HepG2 (cell line): ENCODE data around the gene CISD1. TPM values are rescaled to one million over a fixed set of nuclear protein-coding genes. Genes with fewer than 3 reads are reported as not detected.
A peak's percentile ranks its signal among the peaks of the same experiment; 100 is the strongest.

Source experiments
- HINFP ChIP-seq: sonication (generic); formaldehyde crosslinking; IDR thresholded peaks from 2 replicates; pipeline ENCODE4 v1.4.0; 2020; ENCODE audit warnings: low read depth, mild to moderate bottlenecking, missing genetic modification reagents
- HNRNPUL1 ChIP-seq: fragments of 200-400 bp; formaldehyde crosslinking; IDR thresholded peaks from 2 replicates; pipeline ENCODE4 v1.6.1; 2017; ENCODE audit warnings: low read depth, mild to moderate bottlenecking, low read length, moderate library complexity
- KAT8 ChIP-seq: IDR thresholded peaks from 2 replicates; pipeline ENCODE4 v1.6.1; 2016; ENCODE audit warnings: missing genetic modification reagents, missing compliant biosample characterization
- KLF12 ChIP-seq: sonication (generic); formaldehyde crosslinking; IDR thresholded peaks from 2 replicates; pipeline ENCODE4 v1.4.0; 2020; ENCODE audit warnings: missing genetic modification reagents, borderline replicate concordance
- MIER3 ChIP-seq: IDR thresholded peaks from 2 replicates; pipeline ENCODE4 v1.6.1; 2016; ENCODE audit warnings: missing compliant biosample characterization, borderline replicate concordance
- POGZ ChIP-seq: sonication (generic); formaldehyde crosslinking; IDR thresholded peaks from 2 replicates; pipeline ENCODE4 v1.4.0; 2020; ENCODE audit warnings: mild to moderate bottlenecking, missing genetic modification reagents
- REXO4 ChIP-seq: sonication (generic); formaldehyde crosslinking; IDR thresholded peaks from 2 replicates; pipeline ENCODE4 v1.8.0; 2022; ENCODE audit warnings: missing genetic modification reagents, mild to moderate bottlenecking, borderline replicate concordance
- SOX13 ChIP-seq, 3 experiments: fragments of 450-650 bp in 1 of 3; sonication (generic) in 1 of 3; formaldehyde crosslinking in 1 of 3; IDR thresholded peaks in 2 of 3; conservative IDR thresholded peaks in 1 of 3; 2 replicates each; pipeline versions ENCODE4 v1.5.0 to v1.6.1; 2016 to 2020; ENCODE audit warnings: antibody characterized with exemption in 1 of 3, mild to moderate bottlenecking in 1 of 3, missing compliant biosample characterization in 1 of 3, missing genetic modification reagents in 1 of 3, moderate library complexity in 1 of 3
- SP1 ChIP-seq, 2 experiments: fragments of 450-650 bp in 1 of 2; sonication (generic) in 1 of 2; formaldehyde crosslinking in 1 of 2; IDR thresholded peaks; 2 replicates each; pipeline versions ENCODE4 v1.4.0 to v1.6.1; 2016 to 2020; ENCODE audit warnings: missing genetic modification reagents in 1 of 2
- SRSF9 ChIP-seq: fragments of 200-400 bp; formaldehyde crosslinking; IDR thresholded peaks from 2 replicates; pipeline ENCODE4 v1.6.1; 2018; ENCODE audit warnings: borderline replicate concordance, mild to moderate bottlenecking, low read depth, low read length; ENCODE audit not compliant: insufficient read depth, poor library complexity, severe bottlenecking
- TBX3 ChIP-seq: fragments of 450-650 bp; IDR thresholded peaks from 2 replicates; pipeline ENCODE4 v1.6.1; 2017; ENCODE audit warnings: antibody characterized with exemption, mild to moderate bottlenecking, inconsistent platforms, borderline replicate concordance
- THAP11 ChIP-seq: IDR thresholded peaks from 2 replicates; pipeline ENCODE4 v1.6.1; 2016; ENCODE audit warnings: missing biosample characterization, missing genetic modification reagents
- THYN1 ChIP-seq: sonication (generic); formaldehyde crosslinking; IDR thresholded peaks from 2 replicates; pipeline ENCODE4 v1.8.1; 2023; ENCODE audit warnings: low read depth, mild to moderate bottlenecking, moderate library complexity, missing genetic modification reagents, borderline replicate concordance
- ZBTB8A ChIP-seq: sonication (generic); formaldehyde crosslinking; IDR thresholded peaks from 2 replicates; pipeline ENCODE4 v1.4.0; 2020; ENCODE audit warnings: mild to moderate bottlenecking, low read depth, missing genetic modification reagents, borderline replicate concordance
- ZFP36L1 ChIP-seq: sonication (generic); formaldehyde crosslinking; IDR thresholded peaks from 2 replicates; pipeline ENCODE4 v1.8.0; 2022; ENCODE audit warnings: mild to moderate bottlenecking, missing genetic modification reagents, moderate library complexity
- ZNF18 ChIP-seq: sonication (generic); formaldehyde crosslinking; IDR thresholded peaks from 2 replicates; pipeline ENCODE4 v1.8.0; 2022; ENCODE audit warnings: mild to moderate bottlenecking, missing genetic modification reagents; ENCODE audit not compliant: insufficient replicate concordance
- ZNF296 ChIP-seq: sonication (generic); formaldehyde crosslinking; conservative IDR thresholded peaks from 2 replicates; pipeline ENCODE4 v1.5.0; 2020; ENCODE audit warnings: mild to moderate bottlenecking, missing genetic modification reagents
- ZNF367 ChIP-seq: sonication (generic); formaldehyde crosslinking; IDR thresholded peaks from 2 replicates; pipeline ENCODE4 v1.4.0; 2020; ENCODE audit warnings: missing genetic modification reagents, borderline replicate concordance
- ZNF414 ChIP-seq: sonication (generic); formaldehyde crosslinking; IDR thresholded peaks from 2 replicates; pipeline ENCODE4 v1.5.0; 2020; ENCODE audit warnings: missing genetic modification reagents
- ZNF549 ChIP-seq: sonication (generic); formaldehyde crosslinking; IDR thresholded peaks from 2 replicates; pipeline ENCODE4 v1.5.0; 2020; ENCODE audit warnings: missing genetic modification reagents
- ZNF577 ChIP-seq: sonication (generic); formaldehyde crosslinking; IDR thresholded peaks from 2 replicates; pipeline ENCODE4 v1.4.0; 2020; ENCODE audit warnings: mild to moderate bottlenecking, low read depth, missing genetic modification reagents, borderline replicate concordance
- ZNF605 ChIP-seq: sonication (generic); formaldehyde crosslinking; IDR thresholded peaks from 2 replicates; pipeline ENCODE4 v1.8.0; 2022; ENCODE audit warnings: mild to moderate bottlenecking, missing genetic modification reagents
- ZNF670 ChIP-seq: sonication (generic); formaldehyde crosslinking; IDR thresholded peaks from 2 replicates; pipeline ENCODE4 v1.8.0; 2022; ENCODE audit warnings: mild to moderate bottlenecking, missing genetic modification reagents, borderline replicate concordance
- ZNF816 ChIP-seq: sonication (generic); formaldehyde crosslinking; IDR thresholded peaks from 2 replicates; pipeline ENCODE4 v1.8.0; 2022; ENCODE audit warnings: missing genetic modification reagents, mild to moderate bottlenecking, borderline replicate concordance
- polyA plus RNA-seq, 8 experiments: library from polyadenylated mRNA; depleted of rRNA in 3 of 8; stranded (reverse) in 7 of 8; unstranded in 1 of 8; fragments of >200 nt; fragmentation: Illumina TruSeq in 4 of 8; extraction: Trizol in 4 of 8; gene quantifications; 2 replicates each; pipeline versions ENCODE4 v1.2.1 to v1.2.3, GENCODE V29; 2011 to 2016; ENCODE audit warnings: low read depth in 4 of 8, missing spikeins in 1 of 8, mixed read lengths in 1 of 8; ENCODE audit not compliant: insufficient read depth in 1 of 8
- total RNA-seq, 5 experiments: library from RNA; depleted of rRNA; stranded (reverse); fragments of >200 nt; fragmentation: Illumina TruSeq; extraction: Trizol; gene quantifications; 2 replicates each; pipeline ENCODE4 v1.2.3, GENCODE V29; 2016; ENCODE audit warnings: low read depth in 1 of 5

Gene CISD1
- total and polyA plus RNA-seq, 2 of the 13 experiments (the other 11 are each of a cell fraction or from before 2014, with no cell fraction given), result 63.4 to 78.9 TPM

GRCh38 chr10:58268946-58269781 is at the start of gene CISD1 (continued):
- TF ChIP-seq ZNF18 (CRISPR knock-in tag) (peak; percentile 89), ZNF367 (CRISPR knock-in tag) (peak; percentile 68; the same call in 1 of the 2 replicates), ZBTB8A (CRISPR knock-in tag) (peak; percentile 1; the same call in 1 of the 2 replicates), ZNF296 (CRISPR knock-in tag) (peak; percentile 70; the same call in 1 of the 2 replicates), TBX3 (peak; percentile 48; the same call in 1 of the 2 replicates), SRSF9 (no peak), THAP11 (CRISPR knock-in tag) (peak; percentile 82), ZNF577 (CRISPR knock-in tag) (no peak), KAT8 (CRISPR knock-in tag) (peak; percentile 78), POGZ (CRISPR knock-in tag) (peak; percentile 92), KLF12 (peak; percentile 79; the same call in 1 of the 2 replicates), HINFP (CRISPR knock-in tag) (peak; percentile 74; the same call in 1 of the 2 replicates), ZNF816 (CRISPR knock-in tag) (peak; percentile 65; the same call in 1 of the 2 replicates), ZNF414 (CRISPR knock-in tag) (0 out of 2 replicates have a peak, but pooled peaks have one; percentile 55), SP1 (IDR thresholded peaks at IDR 0.05) (no peak), SP1 (CRISPR knock-in tag; IDR thresholded peaks at IDR 0.05) (peak; percentile 91), MIER3 (CRISPR knock-in tag) (0 out of 2 replicates have a peak, but pooled peaks have one; percentile 11), ZNF549 (CRISPR knock-in tag) (peak; percentile 55; the same call in 1 of the 2 replicates), HNRNPUL1 (no peak), ZFP36L1 (CRISPR knock-in tag) (peak; percentile 96), ZNF670 (CRISPR knock-in tag) (no peak; the same call in 1 of the 2 replicates), THYN1 (peak; percentile 94), SOX13 (IDR thresholded peaks at IDR 0.05) (no peak), SOX13 (CRISPR knock-in tag; conservative IDR thresholded peaks at IDR 0.05 in 1 of 2, IDR thresholded peaks at IDR 0.05 in 1 of 2) (no peak; a peak in 2 of 4 replicates), ZNF605 (peak; percentile 99), REXO4 (CRISPR knock-in tag) (peak; percentile 94)
